ENCODE results near the gene ACIN1. TPM values are rescaled to one million over a fixed set of nuclear protein-coding genes. Genes with fewer than 3 reads are reported as not detected.

ACIN1 gene, protein sequence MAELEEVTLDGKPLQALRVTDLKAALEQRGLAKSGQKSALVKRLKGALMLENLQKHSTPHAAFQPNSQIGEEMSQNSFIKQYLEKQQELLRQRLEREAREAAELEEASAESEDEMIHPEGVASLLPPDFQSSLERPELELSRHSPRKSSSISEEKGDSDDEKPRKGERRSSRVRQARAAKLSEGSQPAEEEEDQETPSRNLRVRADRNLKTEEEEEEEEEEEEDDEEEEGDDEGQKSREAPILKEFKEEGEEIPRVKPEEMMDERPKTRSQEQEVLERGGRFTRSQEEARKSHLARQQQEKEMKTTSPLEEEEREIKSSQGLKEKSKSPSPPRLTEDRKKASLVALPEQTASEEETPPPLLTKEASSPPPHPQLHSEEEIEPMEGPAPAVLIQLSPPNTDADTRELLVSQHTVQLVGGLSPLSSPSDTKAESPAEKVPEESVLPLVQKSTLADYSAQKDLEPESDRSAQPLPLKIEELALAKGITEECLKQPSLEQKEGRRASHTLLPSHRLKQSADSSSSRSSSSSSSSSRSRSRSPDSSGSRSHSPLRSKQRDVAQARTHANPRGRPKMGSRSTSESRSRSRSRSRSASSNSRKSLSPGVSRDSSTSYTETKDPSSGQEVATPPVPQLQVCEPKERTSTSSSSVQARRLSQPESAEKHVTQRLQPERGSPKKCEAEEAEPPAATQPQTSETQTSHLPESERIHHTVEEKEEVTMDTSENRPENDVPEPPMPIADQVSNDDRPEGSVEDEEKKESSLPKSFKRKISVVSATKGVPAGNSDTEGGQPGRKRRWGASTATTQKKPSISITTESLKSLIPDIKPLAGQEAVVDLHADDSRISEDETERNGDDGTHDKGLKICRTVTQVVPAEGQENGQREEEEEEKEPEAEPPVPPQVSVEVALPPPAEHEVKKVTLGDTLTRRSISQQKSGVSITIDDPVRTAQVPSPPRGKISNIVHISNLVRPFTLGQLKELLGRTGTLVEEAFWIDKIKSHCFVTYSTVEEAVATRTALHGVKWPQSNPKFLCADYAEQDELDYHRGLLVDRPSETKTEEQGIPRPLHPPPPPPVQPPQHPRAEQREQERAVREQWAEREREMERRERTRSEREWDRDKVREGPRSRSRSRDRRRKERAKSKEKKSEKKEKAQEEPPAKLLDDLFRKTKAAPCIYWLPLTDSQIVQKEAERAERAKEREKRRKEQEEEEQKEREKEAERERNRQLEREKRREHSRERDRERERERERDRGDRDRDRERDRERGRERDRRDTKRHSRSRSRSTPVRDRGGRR
- total RNA-seq (100 to 1,000 TPM; 311 to 322 TPM), polyA plus RNA-seq (10 to 100 TPM in 1 of 3 donors, 1 to 10 TPM in 2; 6.3 to 14.1 (median 8.6) TPM), total RNA-seq (260 to 498 (median 338) reads per million in 6 experiments)

DNA sequence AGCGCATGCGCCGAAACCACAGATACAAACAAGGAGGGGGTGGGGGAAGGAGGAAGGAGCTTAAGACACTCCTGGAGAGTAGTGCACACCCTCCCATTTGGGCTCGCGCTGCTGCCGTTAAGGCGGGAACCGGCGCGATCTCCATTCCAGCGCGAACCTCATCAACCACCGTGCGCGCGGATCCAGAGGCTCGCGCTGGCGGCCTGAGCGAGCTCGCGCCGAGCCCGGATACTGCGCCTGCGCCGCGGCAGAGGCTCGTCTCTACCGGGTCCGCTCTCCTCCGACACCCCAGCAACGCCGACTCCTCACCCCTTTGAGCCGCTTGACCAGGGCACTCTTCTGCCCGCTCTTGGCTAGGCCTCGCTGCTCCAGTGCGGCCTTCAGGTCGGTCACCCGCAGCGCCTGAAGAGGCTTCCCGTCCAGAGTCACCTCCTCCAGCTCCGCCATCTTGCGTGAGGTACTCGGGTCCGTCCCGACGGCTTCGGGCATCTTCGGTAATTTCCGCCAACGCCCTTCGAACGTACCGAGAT lies at the start of gene ACIN1:
Gene ACIN1 (minus strand): TSS at position 471 of the 530 bp plus-strand sequence. CDS start 24 bp downstream, at position 447.
- Mint-ChIP-seq H3K9me3 (no peaks in the 10 kb centered on the region), H3K27me3 (no peaks in the 10 kb centered on the region), H3K4me1 (peaks cover 22 to 64% (median 33%) of the 10 kb centered on the region in 4 donors), H3K4me3 (no peak within 1 kb of the TSS), H3K27ac (no peak within 1 kb of the TSS), H3K36me3 (peaks cover 8 to 66% (median 16%) of the 10 kb centered on the region in 3 donors)
- DNase-seq, result peak in 3 of 10 donors; percentile 67 to 100 (median 98)
- POLR2A ChIA-PET, result interaction anchor here (0.5 to 3.6 kb wide), 37 partner anchors 8 to 1658 kb away, joined by 3 to 123 read pairs (median 4); partner anchors contain the start of genes CEBPE, DCAF11, HAUS4 and LRP10
- peak; percentile 35 to 48 for ATAC-seq

DNA sequence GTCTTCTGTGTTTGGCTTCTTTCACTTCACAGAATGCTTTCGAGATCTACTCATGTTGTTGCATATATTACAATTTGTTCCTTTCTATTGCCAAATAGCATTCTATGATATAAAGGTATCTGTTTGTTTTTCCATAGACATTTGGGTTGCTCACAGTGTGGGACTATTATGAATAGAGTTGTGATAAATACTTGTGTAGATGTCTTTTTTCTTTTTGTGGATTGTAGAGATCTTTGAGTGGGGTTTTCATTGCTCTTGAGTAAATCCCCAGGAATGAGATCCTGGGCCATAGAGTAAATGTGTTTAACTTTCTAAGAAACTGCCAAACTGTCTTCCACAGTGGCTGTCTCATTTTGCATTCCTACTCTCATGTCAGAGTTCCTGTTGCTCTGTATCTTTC lies 49.0 kb upstream of the ACIN1 start:
- Mint-ChIP-seq H3K9me3 (peaks cover 0 to 4% (median 0%) of the 10 kb centered on the region in 9 donors), H3K27me3 (peaks cover 0 to 7% (median 4%) of the 10 kb centered on the region in 5 donors), H3K4me3 (no peak overlapping the region), H3K36me3 (peaks cover 5 to 11% (median 5%) of the 10 kb centered on the region in 3 donors), H3K4me1 (peaks cover 0 to 1% (median 0%) of the 10 kb centered on the region in 4 donors), H3K27ac (no peak overlapping the region)
- POLR2A ChIA-PET, result no interaction called here
- no peak for DNase-seq
- no peak for ATAC-seq

DNA sequence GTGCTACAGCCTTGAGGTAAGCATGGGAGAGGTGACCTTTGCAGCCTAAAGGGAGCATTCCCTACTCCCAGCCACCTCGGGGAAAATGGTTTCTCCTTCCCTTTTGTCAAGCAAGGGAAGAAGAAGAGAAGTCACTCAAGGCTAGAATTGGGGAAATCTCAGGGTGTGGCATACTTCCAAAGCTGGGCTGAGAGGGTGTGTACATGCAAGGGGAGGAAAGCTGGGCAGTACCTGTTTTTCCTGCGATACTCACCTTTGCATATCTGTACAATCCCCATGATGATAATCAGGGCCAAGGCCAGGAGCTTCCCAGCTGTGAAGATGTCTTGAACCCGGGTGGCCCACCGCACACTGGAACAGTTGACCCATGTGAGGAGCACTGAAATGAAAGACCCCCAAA lies 47.9 kb upstream of the ACIN1 start:
- no peak for DNase-seq
- Mint-ChIP-seq H3K27ac (no peak overlapping the region), H3K4me3 (no peak overlapping the region), H3K9me3 (no peaks in the 10 kb centered on the region), H3K27me3 (peaks cover 0 to 7% (median 3%) of the 10 kb centered on the region in 5 donors), H3K4me1 (peaks cover 0 to 1% (median 0%) of the 10 kb centered on the region in 4 donors), H3K36me3 (peaks cover 0 to 7% (median 5%) of the 10 kb centered on the region in 3 donors)
- POLR2A ChIA-PET, result no interaction called here
- no peak for ATAC-seq

DNA sequence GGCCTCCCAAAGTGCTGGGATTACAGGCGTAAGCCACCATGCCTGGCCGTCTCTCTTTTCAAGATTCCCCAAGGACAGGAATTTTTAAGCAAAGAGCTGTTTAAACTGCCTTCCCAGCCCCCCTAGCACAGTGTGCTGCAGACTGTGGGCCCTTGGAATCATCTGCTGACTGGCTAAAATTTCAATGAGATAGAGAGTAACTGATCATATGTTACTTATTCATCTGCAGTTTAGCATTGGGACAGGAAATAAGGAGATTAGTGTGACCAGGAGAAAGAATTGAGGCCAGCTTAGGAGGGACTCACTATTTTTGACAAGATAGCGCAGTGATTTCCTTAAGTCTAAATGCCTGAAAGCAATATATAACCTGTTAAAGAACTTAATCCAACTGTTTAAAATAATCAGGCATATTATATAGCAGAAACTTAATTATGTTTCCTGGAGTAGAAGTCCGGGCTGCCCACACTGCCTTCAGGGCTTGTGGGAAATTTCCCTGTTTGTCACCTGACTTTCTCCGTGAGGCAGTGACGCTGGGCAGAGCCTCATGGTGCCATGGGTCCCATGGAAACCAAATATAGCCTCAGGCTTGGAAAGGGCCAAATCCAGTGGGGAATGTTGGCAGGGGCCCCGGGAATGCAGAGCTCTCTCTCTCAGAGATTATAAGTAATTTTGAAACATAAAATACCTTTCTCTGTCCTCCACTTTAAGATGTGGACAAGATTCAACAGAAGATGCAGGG lies 46.9 kb upstream of the ACIN1 start:
- ATAC-seq (no peak), DNase-seq (no peak)
- Mint-ChIP-seq H3K27ac (peak overlapping the region in 1 of 10 donors; percentile 80), H3K4me3 (no peak overlapping the region), H3K27me3 (peaks cover 0 to 7% (median under 1%) of the 10 kb centered on the region in 5 donors), H3K9me3 (no peaks in the 10 kb centered on the region), H3K36me3 (peaks cover 0 to 6% (median 5%) of the 10 kb centered on the region in 3 donors), H3K4me1 (no peaks in the 10 kb centered on the region)
- POLR2A ChIA-PET, result interaction anchor here (0.6 kb wide), 1 partner anchor 45 kb away, joined by 6 read pairs; no protein-coding TSS in a partner anchor

DNA sequence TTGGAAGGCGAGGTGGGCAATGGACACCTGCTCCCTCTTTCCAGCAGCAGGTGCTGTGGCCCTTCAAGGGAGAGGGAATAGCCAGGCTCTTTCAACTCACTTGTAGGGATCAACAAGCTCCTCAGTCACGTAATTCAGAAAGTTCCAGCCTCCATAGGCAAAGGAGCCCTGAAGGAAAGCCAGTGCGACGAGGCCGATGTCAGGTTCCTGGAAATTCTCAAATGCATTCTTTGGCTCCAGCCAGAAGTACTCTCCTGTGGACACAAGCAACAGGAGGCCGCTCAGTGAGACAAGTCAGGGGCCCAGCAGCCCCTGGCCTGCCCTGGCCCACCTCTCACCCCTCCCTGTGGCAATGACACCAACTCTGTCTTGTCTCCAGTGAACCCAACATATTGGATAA lies 45.4 kb upstream of the ACIN1 start:
- no peak overlapping the region for H3K4me3 Mint-ChIP-seq
- H3K36me3 Mint-ChIP-seq, result peaks cover 0 to 6% (median 5%) of the 10 kb centered on the region in 3 donors
- peaks cover 0 to 3% (median 0%) of the 10 kb centered on the region in 5 donors for H3K27me3 Mint-ChIP-seq
- ATAC-seq (no peak), DNase-seq (no peak)
- H3K4me1 Mint-ChIP-seq, result no peaks in the 10 kb centered on the region
- no peaks in the 10 kb centered on the region for H3K9me3 Mint-ChIP-seq
- POLR2A ChIA-PET, result no interaction called here
- H3K27ac Mint-ChIP-seq, result no peak overlapping the region

DNA sequence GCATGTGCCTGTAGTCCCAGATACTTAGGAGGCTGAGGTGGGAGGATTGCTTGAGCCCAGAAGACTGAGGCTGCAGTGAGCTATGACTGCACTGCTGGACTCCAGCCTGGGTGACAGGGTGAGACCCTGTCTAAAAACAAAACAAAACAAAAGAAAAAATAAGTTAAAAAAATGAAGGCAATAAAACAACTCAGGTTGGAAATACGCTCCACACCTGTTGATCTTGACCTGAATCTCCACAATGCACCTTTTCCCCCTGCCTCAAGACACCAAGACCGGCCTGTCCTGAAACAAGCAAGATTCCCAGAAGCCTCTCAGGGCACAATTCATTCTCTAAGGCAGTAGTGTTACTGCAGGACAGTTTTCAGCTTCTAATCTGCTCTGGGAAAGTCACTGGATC lies 44.9 kb upstream of the ACIN1 start:
- POLR2A ChIA-PET, result no interaction called here
- Mint-ChIP-seq H3K27me3 (peaks cover 0 to 3% (median 0%) of the 10 kb centered on the region in 5 donors), H3K36me3 (peaks cover 0 to 6% (median 5%) of the 10 kb centered on the region in 3 donors), H3K27ac (peak overlapping the region in 1 of 10 donors; percentile 39), H3K4me3 (no peak overlapping the region), H3K9me3 (no peaks in the 10 kb centered on the region), H3K4me1 (no peaks in the 10 kb centered on the region)
- DNase-seq (no peak), ATAC-seq (no peak)

DNA sequence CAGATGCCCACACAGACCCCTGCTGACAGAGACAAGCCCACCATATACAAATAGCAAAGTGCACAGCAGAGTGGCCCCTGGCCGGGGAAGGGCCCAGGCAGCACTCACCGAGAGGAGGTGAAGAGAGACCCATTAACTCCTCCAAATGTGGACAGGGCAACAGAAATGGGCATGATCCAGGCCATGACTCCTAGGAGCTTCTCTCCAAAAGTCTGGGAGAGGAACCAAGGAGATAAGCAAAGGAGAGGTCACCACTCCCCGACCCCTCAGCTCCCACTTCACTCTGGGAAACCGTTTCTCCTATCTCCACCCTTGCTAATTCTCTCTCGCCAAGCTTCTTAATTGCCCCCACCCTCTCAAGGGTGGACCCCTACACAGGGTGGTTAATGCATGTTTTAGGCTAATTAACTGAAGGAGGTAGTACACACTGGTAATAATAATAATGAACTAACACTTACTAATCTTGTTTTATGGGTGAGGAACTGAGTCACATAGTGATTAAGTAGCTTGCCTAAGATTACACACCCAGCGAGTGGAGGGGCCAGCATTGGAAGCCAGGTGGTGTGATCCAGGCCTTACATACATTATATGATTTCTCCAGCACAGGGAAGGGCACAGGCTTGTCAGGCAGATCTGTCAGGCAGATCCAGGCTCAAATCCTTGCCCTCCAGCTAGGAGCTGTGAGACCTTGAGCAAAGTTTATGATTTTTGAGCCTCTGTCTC lies 43.0 kb upstream of the ACIN1 start:
- no peak for DNase-seq
- peaks cover 0 to 6% (median 5%) of the 10 kb centered on the region in 3 donors for H3K36me3 Mint-ChIP-seq
- POLR2A ChIA-PET, result no interaction called here

DNA sequence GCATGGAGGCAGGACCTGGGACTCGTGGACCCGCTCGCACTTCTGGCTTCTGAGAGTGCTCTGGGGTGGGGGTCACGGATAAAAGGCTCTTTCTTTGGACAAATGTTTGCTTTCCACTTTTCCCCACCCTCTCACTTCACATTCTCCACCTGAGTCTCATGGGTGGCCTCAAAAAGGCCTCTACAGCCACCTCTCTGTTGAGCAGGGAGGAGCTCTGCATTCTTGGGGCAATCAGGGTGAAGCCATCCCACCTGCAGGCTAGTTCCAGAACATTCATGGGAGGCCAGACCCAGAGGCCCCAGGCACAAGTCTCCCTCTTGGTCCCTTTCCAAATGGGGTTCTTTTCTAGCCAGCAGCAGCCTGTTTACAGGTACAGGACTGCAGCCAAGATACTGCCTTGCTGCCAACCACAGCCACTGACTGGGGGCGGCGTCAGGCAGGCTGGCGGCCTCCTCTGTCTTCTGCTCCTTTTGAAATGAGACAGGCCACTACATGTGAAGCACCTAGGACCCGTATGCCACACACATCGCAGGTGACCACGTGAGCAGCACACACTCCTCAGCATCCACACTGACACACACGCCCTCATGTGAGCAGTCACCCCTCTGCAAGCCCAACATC lies 42.4 kb upstream of the ACIN1 start:
- Mint-ChIP-seq H3K9me3 (no peaks in the 10 kb centered on the region), H3K36me3 (peaks cover 0 to 6% (median 3%) of the 10 kb centered on the region in 3 donors), H3K27me3 (peaks cover 0 to 1% (median 0%) of the 10 kb centered on the region in 5 donors), H3K4me3 (no peak overlapping the region), H3K4me1 (no peaks in the 10 kb centered on the region), H3K27ac (peak overlapping the region in 1 of 10 donors; percentile 39)
- ATAC-seq (no peak), DNase-seq (no peak)
- POLR2A ChIA-PET, result no interaction called here

More for the DNA sequence above, 43.0 kb upstream of the ACIN1 start:
- H3K4me3 Mint-ChIP-seq, result no peak overlapping the region
- peaks cover 0 to 1% (median 0%) of the 10 kb centered on the region in 5 donors for H3K27me3 Mint-ChIP-seq
- H3K4me1 Mint-ChIP-seq, result no peaks in the 10 kb centered on the region
- H3K27ac Mint-ChIP-seq, result no peak overlapping the region
- ATAC-seq, result no peak
- H3K9me3 Mint-ChIP-seq, result no peaks in the 10 kb centered on the region

DNA sequence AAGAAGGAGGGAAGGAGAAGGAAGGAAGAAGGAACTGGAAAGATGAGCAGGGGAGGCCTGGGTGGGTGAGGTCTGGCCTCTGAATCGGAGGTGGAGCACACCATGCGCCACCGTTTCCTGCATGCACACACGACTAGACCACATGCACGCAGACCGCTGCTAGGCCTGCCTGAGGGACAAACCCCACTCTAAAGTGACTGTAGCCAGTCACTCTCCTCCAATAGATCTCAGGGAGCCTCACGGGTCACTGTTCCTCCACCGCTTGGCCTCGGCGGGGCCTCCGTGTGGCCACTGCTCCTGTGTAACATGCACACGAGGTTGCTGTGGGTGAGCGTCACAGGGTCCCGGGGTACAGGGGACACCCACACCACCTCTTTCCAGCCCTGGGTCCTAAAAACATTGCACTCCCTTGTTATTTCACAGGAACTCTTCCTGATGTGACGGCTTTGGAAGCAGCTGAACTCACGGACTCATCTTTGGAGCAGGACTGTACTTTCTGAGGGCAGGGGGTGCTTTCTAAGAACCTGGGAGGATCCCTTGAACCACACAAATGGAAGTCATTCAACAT lies 41.7 kb upstream of the ACIN1 start:
- Mint-ChIP-seq H3K36me3 (peaks cover 0 to 6% (median 3%) of the 10 kb centered on the region in 3 donors), H3K27ac (peak overlapping the region in 3 of 10 donors; percentile 22 to 70 (median 39)), H3K27me3 (peaks cover 0 to 1% (median 0%) of the 10 kb centered on the region in 5 donors)

DNA sequence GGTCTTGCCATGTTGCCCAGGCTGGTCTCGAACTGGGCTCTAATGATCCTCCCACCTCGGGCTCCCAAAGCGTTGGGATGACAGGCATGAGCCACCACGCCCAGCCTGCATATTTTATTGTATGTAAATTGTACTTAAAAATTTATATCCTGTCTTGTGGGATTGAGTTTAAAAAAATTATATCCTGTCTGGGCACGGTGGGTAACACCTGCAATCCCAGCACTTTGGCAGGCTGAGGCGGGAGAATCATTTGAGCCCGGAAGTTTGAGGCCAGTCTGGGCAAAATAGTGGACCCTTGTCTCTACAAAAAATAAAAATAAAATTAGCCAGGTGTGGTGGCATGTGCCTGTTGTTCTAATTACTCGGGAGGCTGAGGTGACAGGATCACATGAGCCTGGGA lies 38.0 kb upstream of the ACIN1 start:
- no peak for DNase-seq
- POLR2A ChIA-PET, result no interaction called here

More for the DNA sequence above, 41.7 kb upstream of the ACIN1 start:
- POLR2A ChIA-PET, result no interaction called here
- Mint-ChIP-seq H3K9me3 (no peaks in the 10 kb centered on the region), H3K4me1 (no peaks in the 10 kb centered on the region), H3K4me3 (no peak overlapping the region)
- ATAC-seq, result no peak
- DNase-seq, result no peak

More for the DNA sequence above, 38.0 kb upstream of the ACIN1 start:
- H3K27ac Mint-ChIP-seq, result peak overlapping the region in 1 of 10 donors; percentile 55
- H3K27me3 Mint-ChIP-seq, result peaks cover 0 to 1% (median 0%) of the 10 kb centered on the region in 5 donors
- no peak for ATAC-seq
- H3K36me3 Mint-ChIP-seq, result peaks cover 0 to 14% (median 0%) of the 10 kb centered on the region in 3 donors
- no peak overlapping the region for H3K4me3 Mint-ChIP-seq
- H3K9me3 Mint-ChIP-seq, result no peaks in the 10 kb centered on the region
- peaks cover 3 to 8% (median 5%) of the 10 kb centered on the region in 4 donors for H3K4me1 Mint-ChIP-seq

Data from naive thymus-derived CD8-positive, alpha-beta T cell (primary cell).